ENCODE results near the gene ZNF687. TPM values are rescaled to one million over a fixed set of nuclear protein-coding genes. Genes with fewer than 3 reads are reported as not detected.
A peak's percentile ranks its signal among the peaks of the same experiment; 100 is the strongest.

The ZNF687 gene
- total RNA-seq, 1 donor from 2014 or later: 22.5 TPM

GRCh38 chr1:151327903-151328674 lies 46.0 kb downstream of the ZNF687 start:
- peak overlapping the region; percentile 97 for H3K27ac ChIP-seq
- H3K4me3 ChIP-seq: peak overlapping the region; percentile 93
- ATAC-seq: peak; percentile 3
- intact Hi-C loops (cut with DNase I): no loop called here
- TF ChIP-seq CTCF (IDR thresholded peaks at IDR 0.05): no peak
- no peaks in the 10 kb centered on the region for H3K27me3 ChIP-seq
- peak; percentile 69 for DNase-seq
- no peaks in the 10 kb centered on the region for H3K9me3 ChIP-seq
- peaks cover 37% of the 10 kb centered on the region for H3K4me1 ChIP-seq
- peaks cover 28% of the 10 kb centered on the region for H3K36me3 ChIP-seq

- no peak for TF ChIP-seq CTCF (IDR thresholded peaks at IDR 0.05)
- DNase-seq: no peak
- H3K36me3 ChIP-seq: no peaks in the 10 kb centered on the region
Observed at GRCh38 chr1:151334822-151335221, 52.7 kb downstream of the ZNF687 start.

DNA sequence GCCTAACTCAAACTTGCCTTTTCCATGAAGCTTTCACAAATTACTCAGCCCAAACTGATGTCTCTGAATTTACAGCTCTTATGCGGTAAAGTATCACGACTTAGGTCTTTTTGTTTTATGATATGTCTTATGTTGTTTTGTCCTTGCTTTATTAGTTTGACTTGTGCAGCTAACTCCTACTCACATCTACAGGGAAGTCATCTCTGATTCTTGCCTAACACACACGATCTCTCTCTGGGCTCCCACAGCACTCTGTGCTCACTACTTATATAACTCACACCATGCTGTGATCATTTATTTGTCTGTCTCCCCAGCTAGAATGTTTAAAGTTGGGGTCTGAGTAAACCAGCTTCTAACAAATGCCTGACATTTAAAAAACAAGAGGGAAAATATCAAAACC lies 54.5 kb downstream of the ZNF687 start:
- DNase-seq (no peak), ATAC-seq (peak; percentile 49)
- Histone ChIP-seq H3K4me3 (no peak overlapping the region), H3K27ac (no peak overlapping the region), H3K9me3 (no peaks in the 10 kb centered on the region), H3K36me3 (no peaks in the 10 kb centered on the region), H3K27me3 (no peaks in the 10 kb centered on the region), H3K4me1 (peaks cover 3% of the 10 kb centered on the region)
- intact Hi-C loops (cut with DNase I): no loop called here
- no peak for TF ChIP-seq CTCF (IDR thresholded peaks at IDR 0.05)

More at GRCh38 chr1:151334822-151335221, 52.7 kb downstream of the ZNF687 start:
- H3K4me3 ChIP-seq: no peak overlapping the region
- intact Hi-C loops (cut with DNase I): no loop called here
- ATAC-seq: no peak
- H3K27me3 ChIP-seq: no peaks in the 10 kb centered on the region
- no peaks in the 10 kb centered on the region for H3K4me1 ChIP-seq
- H3K27ac ChIP-seq: no peak overlapping the region
- no peaks in the 10 kb centered on the region for H3K9me3 ChIP-seq

GRCh38 chr1:151340870-151341754 lies 59.0 kb downstream of the ZNF687 start:
- no peak for DNase-seq

More at GRCh38 chr1:151340870-151341754, 59.0 kb downstream of the ZNF687 start:
- peak; percentile 88 for ATAC-seq
- Histone ChIP-seq H3K36me3 (peaks cover 19% of the 10 kb centered on the region), H3K9me3 (no peaks in the 10 kb centered on the region), H3K4me1 (peaks cover 14% of the 10 kb centered on the region), H3K4me3 (no peak overlapping the region), H3K27ac (peak overlapping the region; percentile 36), H3K27me3 (no peaks in the 10 kb centered on the region)
- intact Hi-C loops (cut with DNase I): no loop called here
- peak; percentile 77 for TF ChIP-seq CTCF (IDR thresholded peaks at IDR 0.05)

Other genes starting within 250 kb of the ZNF687 start
- 5.2 TPM for gene BNIPL, start 245.7 kb upstream of the ZNF687 start, total RNA-seq
- gene C1orf56, start 234.5 kb upstream of the ZNF687 start, total RNA-seq: 3.9 TPM
- gene CDC42SE1, start 222.7 kb upstream of the ZNF687 start, total RNA-seq: 105 TPM
- 0.72 TPM for gene MLLT11, start 221.9 kb upstream of the ZNF687 start, total RNA-seq
- gene GABPB2, start 211.5 kb upstream of the ZNF687 start, total RNA-seq: 15.2 TPM
- 6.7 TPM for gene SEMA6C, start 135.7 kb upstream of the ZNF687 start, total RNA-seq
- 10.3 TPM for gene TNFAIP8L2, start 125.7 kb upstream of the ZNF687 start, total RNA-seq
- 6.2 TPM for gene LYSMD1, start 116.4 kb upstream of the ZNF687 start, total RNA-seq
- 34.6 TPM for gene SCNM1, start 116.2 kb upstream of the ZNF687 start, total RNA-seq
- gene TMOD4, start 106.3 kb upstream of the ZNF687 start, total RNA-seq: not detected
- gene VPS72, start 92.1 kb upstream of the ZNF687 start, total RNA-seq: 42.6 TPM
- gene PIP5K1A, start 83.7 kb upstream of the ZNF687 start, total RNA-seq: 54.0 TPM
- gene PSMD4, start 27.6 kb upstream of the ZNF687 start, total RNA-seq: 112 TPM
- 65.0 TPM for gene PI4KB, start 45.1 kb downstream of the ZNF687 start, total RNA-seq
- 45.8 TPM for gene RFX5, start 65.0 kb downstream of the ZNF687 start, total RNA-seq
- 321 TPM for gene SELENBP1, start 90.4 kb downstream of the ZNF687 start, total RNA-seq
- gene PSMB4, start 117.3 kb downstream of the ZNF687 start, total RNA-seq: 177 TPM
- 96.3 TPM for gene POGZ, start 177.2 kb downstream of the ZNF687 start, total RNA-seq
- 62.5 TPM for gene CGN, start 229.1 kb downstream of the ZNF687 start, total RNA-seq

Measured in upper lobe of right lung (tissue), 1 donor.